ENCODE data around the gene AVPI1. TPM values are rescaled to one million over a fixed set of nuclear protein-coding genes. Genes with fewer than 3 reads are reported as not detected.

AVPI1 gene
- total and polyA plus RNA-seq, 2 donors (not counting 3 experiments of a cell fraction or from before 2014, with no cell fraction given), result 2.4 to 3.7 TPM

GRCh38 chr10:97676770-97677581, 10.1 kb downstream of the AVPI1 start:
- Histone ChIP-seq H3K36me3 (ENCODE audit: control insufficient read depth in 2 of 2, extremely low read depth in 1 of 2, insufficient read depth in 2 of 2, low read length in 2 of 2) (peaks cover 0 to 31% of the 10 kb centered on the region in 2 experiments), H3K27ac (ENCODE audit: insufficient read depth, low read depth, low read length) (no peak overlapping the region), H3K4me3 (replicated peaks in 1 of 3; ENCODE audit: insufficient read depth in 1 of 3, low read depth in 1 of 3, low read length in 3 of 3) (no peak overlapping the region), H3K9ac (replicated peaks; ENCODE audit: extremely low read depth, insufficient read depth, low read length) (no peak overlapping the region), H3K9me3 (replicated peaks; ENCODE audit: control insufficient read depth, insufficient read depth, low read length) (no peaks in the 10 kb centered on the region), H3K27me3 (ENCODE audit: control insufficient read depth in 2 of 2, insufficient read depth in 2 of 2, low read length in 2 of 2) (no peaks in the 10 kb centered on the region), H3K4me1 (ENCODE audit: control insufficient read depth, extremely low read depth, insufficient read depth, low read length) (peaks cover 3% of the 10 kb centered on the region), H3K79me2 (ENCODE audit: control insufficient read depth, insufficient read depth, low read length) (no peaks in the 10 kb centered on the region), H2AFZ (ENCODE audit: low read depth, low read length) (no peak overlapping the region), H4K20me1 (replicated peaks; ENCODE audit: control insufficient read depth, extremely low read depth, insufficient read depth, low read length) (no peaks in the 10 kb centered on the region), H3K9me1 (replicated peaks; ENCODE audit: control insufficient read depth, extremely low read depth, insufficient read depth, low read length) (no peaks in the 10 kb centered on the region), H3K4me2 (ENCODE audit: insufficient read depth, low read length) (no peak overlapping the region)
- CTCF ChIA-PET, result interaction anchor here (0.6 to 6.1 kb wide), 29 partner anchors 9 to 106 kb away, joined by 3 to 98 read pairs (median 5); partner anchors contain the start of genes ANKRD2, AVPI1, MARVELD1 and PI4K2A
- dilution Hi-C loops (cut with MboI; ENCODE audit: extremely low pct_ligation_motif_present, low sequenced_read_pairs), result no loop called here
- FAIRE-seq (peak; percentile 61), DNase-seq (ENCODE audit: low read depth, low spot score) (peak; percentile 61)
- POLR2A ChIA-PET, result interaction anchor here (1.0 kb wide), 1 partner anchor 10 kb away, joined by 4 read pairs; the partner anchor contains the start of gene AVPI1
- BruUV-seq (replicated peaks), result no TSS peak
- no peak for TF ChIP-seq GATA2 (IDR thresholded peaks at IDR 0.05; ENCODE audit: insufficient read depth, insufficient read length, low read depth, low read length)
- TF ChIP-seq POLR2A (IDR thresholded peaks at IDR 0.05; ENCODE audit: low read depth, low read length), result peak; percentile 15
- TF ChIP-seq, protein P1, sequence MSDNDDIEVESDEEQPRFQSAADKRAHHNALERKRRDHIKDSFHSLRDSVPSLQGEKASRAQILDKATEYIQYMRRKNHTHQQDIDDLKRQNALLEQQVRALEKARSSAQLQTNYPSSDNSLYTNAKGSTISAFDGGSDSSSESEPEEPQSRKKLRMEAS (IDR thresholded peaks at IDR 0.05; ENCODE audit: insufficient read depth, insufficient read length), result no peak
- TF ChIP-seq MYC (IDR thresholded peaks at IDR 0.05; ENCODE audit: low read depth, low read length), result no peak
- TF ChIP-seq EZH2 (IDR thresholded peaks at IDR 0.05; ENCODE audit: borderline replicate concordance, low read depth, low read length, severe bottlenecking), result no peak
- TF ChIP-seq, protein P2, sequence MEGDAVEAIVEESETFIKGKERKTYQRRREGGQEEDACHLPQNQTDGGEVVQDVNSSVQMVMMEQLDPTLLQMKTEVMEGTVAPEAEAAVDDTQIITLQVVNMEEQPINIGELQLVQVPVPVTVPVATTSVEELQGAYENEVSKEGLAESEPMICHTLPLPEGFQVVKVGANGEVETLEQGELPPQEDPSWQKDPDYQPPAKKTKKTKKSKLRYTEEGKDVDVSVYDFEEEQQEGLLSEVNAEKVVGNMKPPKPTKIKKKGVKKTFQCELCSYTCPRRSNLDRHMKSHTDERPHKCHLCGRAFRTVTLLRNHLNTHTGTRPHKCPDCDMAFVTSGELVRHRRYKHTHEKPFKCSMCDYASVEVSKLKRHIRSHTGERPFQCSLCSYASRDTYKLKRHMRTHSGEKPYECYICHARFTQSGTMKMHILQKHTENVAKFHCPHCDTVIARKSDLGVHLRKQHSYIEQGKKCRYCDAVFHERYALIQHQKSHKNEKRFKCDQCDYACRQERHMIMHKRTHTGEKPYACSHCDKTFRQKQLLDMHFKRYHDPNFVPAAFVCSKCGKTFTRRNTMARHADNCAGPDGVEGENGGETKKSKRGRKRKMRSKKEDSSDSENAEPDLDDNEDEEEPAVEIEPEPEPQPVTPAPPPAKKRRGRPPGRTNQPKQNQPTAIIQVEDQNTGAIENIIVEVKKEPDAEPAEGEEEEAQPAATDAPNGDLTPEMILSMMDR (IDR thresholded peaks at IDR 0.05; ENCODE audit: extremely low read depth in 1 of 2, insufficient read depth in 1 of 2, low read depth in 1 of 2, low read length in 2 of 2), result peak; percentile 78 to 80
- no peak for TF ChIP-seq JUN (IDR thresholded peaks at IDR 0.05; ENCODE audit: borderline replicate concordance, insufficient read depth, insufficient read length, low read depth)
- TF ChIP-seq POLR2AphosphoS5 (IDR thresholded peaks at IDR 0.05; ENCODE audit: insufficient read depth, low read depth, low read length), result no peak
- TF ChIP-seq FOS (IDR thresholded peaks at IDR 0.05; ENCODE audit: borderline replicate concordance, insufficient read depth, low read length), result no peak
- intact Hi-C loops (cut with micrococcal nuclease), result loop anchor here (1.0 kb wide), 2 partner anchors 24 to 54 kb away; no protein-coding TSS in a partner anchor

Measured in endothelial cell of umbilical vein (primary cell).